H1 (cell line): ENCODE data around the gene VIPR2. TPM values are rescaled to one million over a fixed set of nuclear protein-coding genes. Genes with fewer than 3 reads are reported as not detected.

Experiments used
- HDAC6 ChIP-seq: IDR thresholded peaks from one replicate; pipeline ENCODE4 v1.7.1; 2012; ENCODE audit warnings: low read depth, mild to moderate bottlenecking, inconsistent platforms, low read length, moderate library complexity
- RBBP5 ChIP-seq: IDR thresholded peaks from 2 replicates; pipeline ENCODE4 v1.7.1; 2012; ENCODE audit warnings: low read depth, mild to moderate bottlenecking, inconsistent platforms, low read length, moderate library complexity, borderline replicate concordance
- ZNF274 ChIP-seq: IDR thresholded peaks from 2 replicates; pipeline ENCODE4 v1.7.0; 2012; ENCODE audit warnings: low read length, borderline replicate concordance; ENCODE audit errors: extremely low read depth
- polyA plus RNA-seq, 7 experiments: library from polyadenylated mRNA; depleted of rRNA in 3 of 7; stranded (reverse) in 5 of 7; unstranded in 2 of 7; fragments of >200 nt in 5 of 7; fragments of 200-250 nt in 2 of 7; gene quantifications; 1 replicate in 5 of 7; 2 replicates in 1 of 7; 4 replicates in 1 of 7; pipeline versions ENCODE4 v1.2.1 to v1.2.3, GENCODE V29; 2011 to 2013; ENCODE audit warnings: missing spikeins in 2 of 7, mixed read lengths in 2 of 7
- total RNA-seq: library from RNA; stranded (reverse); fragmentation: NEBNext Ultra II Directional; extraction: Animal tissue kit (Norgen Biotek cat#: 25700); gene quantifications from 2 replicates; pipeline ENCODE4 v1.2.1, GENCODE V29; 2021
- TF ChIP-seq, protein P1 (sequence below): fragments of 300-600 bp; sonication (generic); IDR thresholded peaks from 2 replicates; pipeline ENCODE4 v1.7.1; 2012; ENCODE audit warnings: low read length, moderate library complexity, mild to moderate bottlenecking, inconsistent platforms; ENCODE audit not compliant: insufficient replicate concordance

VIPR2 gene
- total and polyA plus RNA-seq, 2 of the 8 experiments (the other 6 are each of a cell fraction or from before 2014, with no cell fraction given): 2.4 to 6.3 TPM

GRCh38 chr7:159061209-159061608 lies 83.5 kb downstream of the VIPR2 start (continued):
- TF ChIP-seq, protein P1, sequence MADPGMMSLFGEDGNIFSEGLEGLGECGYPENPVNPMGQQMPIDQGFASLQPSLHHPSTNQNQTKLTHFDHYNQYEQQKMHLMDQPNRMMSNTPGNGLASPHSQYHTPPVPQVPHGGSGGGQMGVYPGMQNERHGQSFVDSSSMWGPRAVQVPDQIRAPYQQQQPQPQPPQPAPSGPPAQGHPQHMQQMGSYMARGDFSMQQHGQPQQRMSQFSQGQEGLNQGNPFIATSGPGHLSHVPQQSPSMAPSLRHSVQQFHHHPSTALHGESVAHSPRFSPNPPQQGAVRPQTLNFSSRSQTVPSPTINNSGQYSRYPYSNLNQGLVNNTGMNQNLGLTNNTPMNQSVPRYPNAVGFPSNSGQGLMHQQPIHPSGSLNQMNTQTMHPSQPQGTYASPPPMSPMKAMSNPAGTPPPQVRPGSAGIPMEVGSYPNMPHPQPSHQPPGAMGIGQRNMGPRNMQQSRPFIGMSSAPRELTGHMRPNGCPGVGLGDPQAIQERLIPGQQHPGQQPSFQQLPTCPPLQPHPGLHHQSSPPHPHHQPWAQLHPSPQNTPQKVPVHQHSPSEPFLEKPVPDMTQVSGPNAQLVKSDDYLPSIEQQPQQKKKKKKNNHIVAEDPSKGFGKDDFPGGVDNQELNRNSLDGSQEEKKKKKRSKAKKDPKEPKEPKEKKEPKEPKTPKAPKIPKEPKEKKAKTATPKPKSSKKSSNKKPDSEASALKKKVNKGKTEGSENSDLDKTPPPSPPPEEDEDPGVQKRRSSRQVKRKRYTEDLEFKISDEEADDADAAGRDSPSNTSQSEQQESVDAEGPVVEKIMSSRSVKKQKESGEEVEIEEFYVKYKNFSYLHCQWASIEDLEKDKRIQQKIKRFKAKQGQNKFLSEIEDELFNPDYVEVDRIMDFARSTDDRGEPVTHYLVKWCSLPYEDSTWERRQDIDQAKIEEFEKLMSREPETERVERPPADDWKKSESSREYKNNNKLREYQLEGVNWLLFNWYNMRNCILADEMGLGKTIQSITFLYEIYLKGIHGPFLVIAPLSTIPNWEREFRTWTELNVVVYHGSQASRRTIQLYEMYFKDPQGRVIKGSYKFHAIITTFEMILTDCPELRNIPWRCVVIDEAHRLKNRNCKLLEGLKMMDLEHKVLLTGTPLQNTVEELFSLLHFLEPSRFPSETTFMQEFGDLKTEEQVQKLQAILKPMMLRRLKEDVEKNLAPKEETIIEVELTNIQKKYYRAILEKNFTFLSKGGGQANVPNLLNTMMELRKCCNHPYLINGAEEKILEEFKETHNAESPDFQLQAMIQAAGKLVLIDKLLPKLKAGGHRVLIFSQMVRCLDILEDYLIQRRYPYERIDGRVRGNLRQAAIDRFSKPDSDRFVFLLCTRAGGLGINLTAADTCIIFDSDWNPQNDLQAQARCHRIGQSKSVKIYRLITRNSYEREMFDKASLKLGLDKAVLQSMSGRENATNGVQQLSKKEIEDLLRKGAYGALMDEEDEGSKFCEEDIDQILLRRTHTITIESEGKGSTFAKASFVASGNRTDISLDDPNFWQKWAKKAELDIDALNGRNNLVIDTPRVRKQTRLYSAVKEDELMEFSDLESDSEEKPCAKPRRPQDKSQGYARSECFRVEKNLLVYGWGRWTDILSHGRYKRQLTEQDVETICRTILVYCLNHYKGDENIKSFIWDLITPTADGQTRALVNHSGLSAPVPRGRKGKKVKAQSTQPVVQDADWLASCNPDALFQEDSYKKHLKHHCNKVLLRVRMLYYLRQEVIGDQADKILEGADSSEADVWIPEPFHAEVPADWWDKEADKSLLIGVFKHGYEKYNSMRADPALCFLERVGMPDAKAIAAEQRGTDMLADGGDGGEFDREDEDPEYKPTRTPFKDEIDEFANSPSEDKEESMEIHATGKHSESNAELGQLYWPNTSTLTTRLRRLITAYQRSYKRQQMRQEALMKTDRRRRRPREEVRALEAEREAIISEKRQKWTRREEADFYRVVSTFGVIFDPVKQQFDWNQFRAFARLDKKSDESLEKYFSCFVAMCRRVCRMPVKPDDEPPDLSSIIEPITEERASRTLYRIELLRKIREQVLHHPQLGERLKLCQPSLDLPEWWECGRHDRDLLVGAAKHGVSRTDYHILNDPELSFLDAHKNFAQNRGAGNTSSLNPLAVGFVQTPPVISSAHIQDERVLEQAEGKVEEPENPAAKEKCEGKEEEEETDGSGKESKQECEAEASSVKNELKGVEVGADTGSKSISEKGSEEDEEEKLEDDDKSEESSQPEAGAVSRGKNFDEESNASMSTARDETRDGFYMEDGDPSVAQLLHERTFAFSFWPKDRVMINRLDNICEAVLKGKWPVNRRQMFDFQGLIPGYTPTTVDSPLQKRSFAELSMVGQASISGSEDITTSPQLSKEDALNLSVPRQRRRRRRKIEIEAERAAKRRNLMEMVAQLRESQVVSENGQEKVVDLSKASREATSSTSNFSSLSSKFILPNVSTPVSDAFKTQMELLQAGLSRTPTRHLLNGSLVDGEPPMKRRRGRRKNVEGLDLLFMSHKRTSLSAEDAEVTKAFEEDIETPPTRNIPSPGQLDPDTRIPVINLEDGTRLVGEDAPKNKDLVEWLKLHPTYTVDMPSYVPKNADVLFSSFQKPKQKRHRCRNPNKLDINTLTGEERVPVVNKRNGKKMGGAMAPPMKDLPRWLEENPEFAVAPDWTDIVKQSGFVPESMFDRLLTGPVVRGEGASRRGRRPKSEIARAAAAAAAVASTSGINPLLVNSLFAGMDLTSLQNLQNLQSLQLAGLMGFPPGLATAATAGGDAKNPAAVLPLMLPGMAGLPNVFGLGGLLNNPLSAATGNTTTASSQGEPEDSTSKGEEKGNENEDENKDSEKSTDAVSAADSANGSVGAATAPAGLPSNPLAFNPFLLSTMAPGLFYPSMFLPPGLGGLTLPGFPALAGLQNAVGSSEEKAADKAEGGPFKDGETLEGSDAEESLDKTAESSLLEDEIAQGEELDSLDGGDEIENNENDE: no peak
- TF ChIP-seq ZNF274: no peak
- no peak for TF ChIP-seq RBBP5
- TF ChIP-seq HDAC6: no peak
- TF ChIP-seq, all 59 proteins: peak for 0
